Brain microvascular endothelial cell (primary cell): ENCODE measurements around the gene ZNRF1.

ENCODE experiments used
- DNase-seq: peaks from one replicate; pipeline ENCODE4 v3.0.0-alpha.2; 2020
- H3K27ac ChIP-seq: fragments of 250-450 bp; sonication (Bioruptor Pico); 2 replicates; pipeline ENCODE4 v1.5.1; 2020; ENCODE audit warnings: mild to moderate bottlenecking, moderate library complexity
- H3K27me3 ChIP-seq: fragments of 250-450 bp; sonication (Bioruptor Pico); replicated peaks from 2 replicates; pipeline ENCODE4 v1.5.1; 2020; ENCODE audit warnings: mild to moderate bottlenecking
- H3K36me3 ChIP-seq: fragments of 250-450 bp; sonication (Bioruptor Pico); replicated peaks from 2 replicates; pipeline ENCODE4 v1.5.1; 2020; ENCODE audit warnings: mild to moderate bottlenecking
- H3K4me3 ChIP-seq: 2 replicates; pipeline ENCODE4 v1.5.1; 2011; ENCODE audit warnings: low read depth, mild to moderate bottlenecking, control low read depth, low read length, moderate library complexity
- CTCF ChIP-seq: IDR thresholded peaks from 2 replicates; pipeline ENCODE4 v1.5.1; 2011; ENCODE audit warnings: low read depth, mild to moderate bottlenecking, moderate library complexity, low read length, control low read depth, inconsistent platforms; ENCODE audit errors: missing control alignments
- in situ Hi-C: cut with HindIII; loops from 2 replicates; pipeline ENCODE4 v1.10.0; 2017; ENCODE audit warnings: low sequenced_read_pairs, low pct_ligation_motif_present

Gene ZNRF1

GRCh38 chr16:75074920-75075687 is 76.3 kb downstream of the ZNRF1 start:
- DNase-seq = no peak
- Histone ChIP-seq H3K4me3 (no peak overlapping the region), H3K27ac (no peak overlapping the region), H3K36me3 (no peaks in the 10 kb centered on the region), H3K27me3 (no peaks in the 10 kb centered on the region)
- in situ Hi-C loops = no loop called here
- no peak for TF ChIP-seq CTCF

- Histone ChIP-seq H3K4me3 (no peak overlapping the region), H3K27ac (no peak overlapping the region), H3K36me3 (no peaks in the 10 kb centered on the region), H3K27me3 (no peaks in the 10 kb centered on the region)
- TF ChIP-seq CTCF = no peak
- no peak for DNase-seq
- in situ Hi-C loops = no loop called here
These were observed 77.0 kb downstream of the ZNRF1 start for GRCh38 chr16:75075688-75076268.

GRCh38 chr16:75078886-75079285 is 80.1 kb downstream of the ZNRF1 start:
- Histone ChIP-seq H3K4me3 (no peak overlapping the region), H3K36me3 (no peaks in the 10 kb centered on the region), H3K27ac (peak overlapping the region; percentile 8), H3K27me3 (no peaks in the 10 kb centered on the region)
- DNase-seq = no peak
- TF ChIP-seq CTCF = no peak
- in situ Hi-C loops = no loop called here

GRCh38 chr16:75079346-75079926 is 80.6 kb downstream of the ZNRF1 start:
- peak overlapping the region; percentile 13 for H3K27ac ChIP-seq

GRCh38 chr16:75080205-75081029 is 81.6 kb downstream of the ZNRF1 start:
- peak overlapping the region; percentile 13 for H3K27ac ChIP-seq
- TF ChIP-seq CTCF = no peak
- H3K36me3 ChIP-seq = peaks cover 3% of the 10 kb centered on the region
- H3K4me3 ChIP-seq = no peak overlapping the region
- in situ Hi-C loops = no loop called here
- H3K27me3 ChIP-seq = no peaks in the 10 kb centered on the region
- DNase-seq = peak; percentile 76

More at GRCh38 chr16:75079346-75079926, 80.6 kb downstream of the ZNRF1 start:
- H3K4me3 ChIP-seq = no peak overlapping the region
- no peaks in the 10 kb centered on the region for H3K36me3 ChIP-seq
- DNase-seq = peak; percentile 31
- no peak for TF ChIP-seq CTCF
- no peaks in the 10 kb centered on the region for H3K27me3 ChIP-seq
- in situ Hi-C loops = no loop called here
